Measurements from ENCODE around the gene CNOT6L. TPM values are rescaled to one million over a fixed set of nuclear protein-coding genes. Genes with fewer than 3 reads are reported as not detected.

CNOT6L gene
- total and polyA plus RNA-seq, 2 of the 4 experiments (the other 2 are of a cell fraction), result 3.5 to 21.1 TPM

- Histone ChIP-seq H4K20me1 (ENCODE audit: insufficient read depth, low read length) (no peaks in the 10 kb centered on the region), H2BK5ac (ENCODE audit: low read depth, low read length, poor library complexity, severe bottlenecking) (no peak overlapping the region), H2BK20ac (ENCODE audit: low read depth, low read length) (no peak overlapping the region), H2AK9ac (replicated peaks; ENCODE audit: low read depth, low read length, poor library complexity) (no peak overlapping the region), H3K79me1 (ENCODE audit: low read depth in 1 of 2, low read length in 2 of 2) (no peaks in the 10 kb centered on the region), H3K4me1 (ENCODE audit: control insufficient read depth, insufficient read depth, low read length) (no peaks in the 10 kb centered on the region), H2BK15ac (ENCODE audit: low read depth, low read length) (no peak overlapping the region), H3K9me3 (ENCODE audit: control insufficient read depth, insufficient read depth, low read length) (peaks cover 3% of the 10 kb centered on the region; the same call in 1 of the 2 replicates), H3K9me1 (ENCODE audit: insufficient read depth, low read length) (no peaks in the 10 kb centered on the region), H2BK120ac (ENCODE audit: low read depth, low read length) (no peak overlapping the region), H3K14ac (replicated peaks; ENCODE audit: low read depth, low read length) (no peak overlapping the region), H3K27ac (ENCODE audit: insufficient read depth, low read length) (no peak overlapping the region), H3K56ac (ENCODE audit: extremely low read depth, insufficient read depth, low read length) (no peak overlapping the region), H3K4ac (ENCODE audit: low read depth, low read length) (no peak overlapping the region), H3K9ac (ENCODE audit: low read depth, low read length) (no peak overlapping the region), H3K23ac (ENCODE audit: low read depth, low read length) (no peak overlapping the region), H2AK5ac (ENCODE audit: low read depth, low read length) (no peak overlapping the region), H4K91ac (ENCODE audit: insufficient read depth, low read depth, low read length) (no peak overlapping the region), H3K36me3 (ENCODE audit: control insufficient read depth, insufficient read depth, low read length) (peaks cover 3% of the 10 kb centered on the region; the same call in 1 of the 2 replicates), H3K4me2 (ENCODE audit: low read depth, low read length) (no peak overlapping the region), H2AFZ (replicated peaks; ENCODE audit: low read length, poor library complexity) (no peak overlapping the region), H4K5ac (ENCODE audit: low read depth, low read length) (no peak overlapping the region), H3K27me3 (ENCODE audit: control insufficient read depth, insufficient read depth, low read length) (no peaks in the 10 kb centered on the region), H3K4me3 (ENCODE audit: insufficient read depth, low read depth, low read length) (no peak overlapping the region), H3K18ac (ENCODE audit: low read depth, low read length) (no peak overlapping the region), H4K8ac (ENCODE audit: low read depth in 2 of 2, low read length in 2 of 2) (no peak overlapping the region)
- no TSS peak for BruUV-seq (replicated peaks)
- WGBS, 2 experiments (ENCODE audit: extremely low coverage in 2 of 2, insufficient read length in 1 of 2), result no CpG with 5 or more reads among the region's 2 CpGs
- ATAC-seq (ENCODE audit: low read depth) (no peak), DNase-seq (no peak)
- in situ Hi-C loops (cut with MboI; ENCODE audit: low sequenced_read_pairs) (no loop called here), dilution Hi-C loops (cut with HindIII; ENCODE audit: low sequenced_read_pairs, unreplicated experiment) (no loop called here), intact Hi-C loops (cut with micrococcal nuclease) (no loop called here)
- ChIA-PET POLR2A (ENCODE audit: unreplicated experiment) (no interaction called here), CTCF (no interaction called here)
- TF ChIP-seq USF2 (IDR thresholded peaks at IDR 0.05; ENCODE audit: low read depth, low read length) (no peak), CEBPB (IDR thresholded peaks at IDR 0.05; ENCODE audit: low read depth, low read length) (no peak), MXI1 (IDR thresholded peaks at IDR 0.05; ENCODE audit: borderline replicate concordance, low read depth, low read length) (no peak), FOS (IDR thresholded peaks at IDR 0.05; ENCODE audit: low read depth, low read length) (no peak), CHD1 (IDR thresholded peaks at IDR 0.05; ENCODE audit: low read depth, low read length) (no peak), RAD21 (IDR thresholded peaks at IDR 0.05; ENCODE audit: low read length) (no peak), CTCF (conservative IDR thresholded peaks at IDR 0.05; ENCODE audit: low read depth, low read length) (no peak), MAFK (IDR thresholded peaks at IDR 0.05; ENCODE audit: low read depth, low read length) (no peak), BHLHE40 (IDR thresholded peaks at IDR 0.05; ENCODE audit: low read depth, low read length) (no peak), RCOR1 (IDR thresholded peaks at IDR 0.05; ENCODE audit: insufficient replicate concordance, low read length) (no peak), POLR2A (IDR thresholded peaks at IDR 0.05; ENCODE audit: low read depth, low read length) (no peak), ELK1 (IDR thresholded peaks at IDR 0.05; ENCODE audit: borderline replicate concordance, low read depth, low read length) (no peak), RFX5 (IDR thresholded peaks at IDR 0.05; ENCODE audit: low read depth, low read length) (no peak), NFE2L2 (IDR thresholded peaks at IDR 0.05; ENCODE audit: low read depth, low read length) (no peak), MAZ (IDR thresholded peaks at IDR 0.05; ENCODE audit: borderline replicate concordance, low read depth, low read length) (no peak)
Observed at GRCh38 chr4:77751764-77752163, 67.4 kb downstream of the CNOT6L start.
